NCI-H2081 (cell line): ENCODE measurements around the gene ARHGAP22.

Experiments
- DNase-seq, 2 experiments: peaks; one replicate each; lab custom pipeline; 2025; lab: John Stamatoyannopoulos, UW

Gene ARHGAP22

DNA sequence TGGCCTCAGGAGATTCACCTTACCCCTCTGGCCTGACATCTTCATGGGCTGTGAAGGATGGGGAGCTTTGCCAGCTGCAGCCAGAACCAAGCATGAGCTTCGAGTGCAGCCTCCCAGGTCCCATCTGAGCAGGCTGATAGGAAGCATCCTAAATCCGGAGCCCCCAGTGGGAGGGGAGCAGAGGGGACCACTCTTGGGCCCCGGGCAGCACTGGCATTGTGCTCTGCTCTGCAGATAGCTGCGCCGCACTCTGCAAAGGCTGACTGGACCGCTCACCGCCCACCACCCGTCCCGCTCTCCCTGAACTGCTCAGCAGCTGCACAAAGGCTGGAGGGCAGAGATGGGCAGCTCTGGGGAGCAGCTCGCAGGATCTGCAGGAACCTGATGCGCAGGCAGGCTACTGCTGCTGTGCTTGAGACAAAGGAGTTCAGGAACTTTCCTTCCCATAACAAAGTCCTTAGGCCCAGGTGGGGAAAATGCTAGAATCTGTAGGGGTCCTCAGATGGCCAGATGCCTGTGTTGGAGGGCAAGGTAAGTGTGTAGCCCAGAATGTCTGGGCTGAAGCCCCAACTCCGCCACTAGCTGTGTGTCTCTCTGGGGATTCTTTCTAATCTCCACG, 51.8 kb downstream of the ARHGAP22 start:
- DNase-seq = no peak

DNA sequence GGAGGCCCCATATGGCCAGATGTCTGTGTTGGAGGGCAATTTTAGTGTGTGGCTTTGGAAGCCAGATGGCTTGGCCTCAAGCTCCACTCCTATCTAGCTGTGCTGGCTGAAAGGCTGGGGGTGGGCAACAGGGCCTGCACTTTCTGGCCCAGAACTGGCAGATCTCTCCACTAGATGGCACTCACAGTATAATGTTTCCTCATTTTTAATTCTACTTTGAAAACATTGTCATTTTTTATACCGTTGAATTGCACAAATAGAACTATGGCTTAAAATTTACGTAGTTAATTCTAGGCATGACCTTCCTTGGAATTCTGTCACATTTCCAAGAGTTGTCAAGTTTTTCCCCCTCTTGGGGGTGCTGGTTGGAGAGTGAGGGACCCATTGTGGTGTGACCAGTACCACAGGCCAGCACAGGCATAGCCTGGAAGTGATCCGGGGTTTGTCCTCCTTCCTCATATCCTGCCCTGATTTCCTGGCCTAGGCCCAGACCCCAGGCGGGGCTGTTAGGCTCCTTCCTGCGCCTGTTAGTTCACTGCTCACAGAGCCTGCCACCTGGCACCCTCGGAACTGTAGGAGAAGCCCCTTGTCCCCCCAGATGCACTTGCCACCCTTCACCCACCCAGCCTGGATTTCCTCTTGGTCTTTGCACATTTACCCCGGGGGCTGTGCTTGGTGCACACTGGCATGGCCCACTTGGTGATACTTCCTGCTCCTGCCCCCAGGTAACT, 52.8 kb downstream of the ARHGAP22 start:
- peak; percentile 12 to 13 for DNase-seq

DNA sequence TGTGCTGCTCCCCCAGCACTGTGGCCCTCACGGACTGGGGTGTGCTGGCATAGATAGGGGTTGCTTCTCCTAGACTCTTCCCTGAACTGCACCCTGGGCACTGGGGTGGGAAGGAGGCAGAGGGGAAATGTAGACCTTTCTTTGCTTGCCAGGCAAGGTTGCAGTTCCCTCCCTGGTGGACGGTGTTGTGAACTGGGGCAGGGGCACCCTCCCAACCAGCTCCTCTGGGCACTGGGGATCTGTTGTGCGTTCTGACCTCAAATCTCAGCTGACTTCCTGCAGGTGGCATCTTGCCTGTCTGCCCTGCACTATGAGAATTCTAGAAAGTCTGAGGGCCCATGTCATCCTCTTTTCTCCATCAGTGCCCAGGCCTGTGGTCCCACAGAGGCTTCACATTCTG, 53.9 kb downstream of the ARHGAP22 start:
- DNase-seq = no peak

- DNase-seq = no peak
Measured at GRCh38 chr10:48550071-48550691, 54.7 kb downstream of the ARHGAP22 start.

DNA sequence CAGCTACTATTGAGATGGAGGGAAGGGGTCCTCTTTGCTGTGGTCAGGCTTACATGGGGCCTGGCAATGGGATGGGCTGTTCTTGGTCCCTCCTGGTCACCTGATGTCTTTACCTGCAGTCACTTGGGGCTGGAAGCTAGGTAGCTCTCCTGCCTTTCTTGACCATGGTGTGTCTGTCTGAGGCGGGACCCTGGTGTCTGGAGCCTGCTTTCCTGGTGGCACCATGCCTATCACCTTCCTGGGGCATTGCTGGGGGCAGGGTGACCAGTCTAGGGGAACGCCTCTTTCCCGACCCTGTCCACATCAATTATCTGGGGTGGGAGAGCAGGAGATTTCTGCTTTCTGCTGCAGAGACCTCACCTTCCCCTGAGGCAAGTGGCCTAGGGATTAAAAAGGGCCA, 55.6 kb downstream of the ARHGAP22 start:
- DNase-seq = no peak

DNA sequence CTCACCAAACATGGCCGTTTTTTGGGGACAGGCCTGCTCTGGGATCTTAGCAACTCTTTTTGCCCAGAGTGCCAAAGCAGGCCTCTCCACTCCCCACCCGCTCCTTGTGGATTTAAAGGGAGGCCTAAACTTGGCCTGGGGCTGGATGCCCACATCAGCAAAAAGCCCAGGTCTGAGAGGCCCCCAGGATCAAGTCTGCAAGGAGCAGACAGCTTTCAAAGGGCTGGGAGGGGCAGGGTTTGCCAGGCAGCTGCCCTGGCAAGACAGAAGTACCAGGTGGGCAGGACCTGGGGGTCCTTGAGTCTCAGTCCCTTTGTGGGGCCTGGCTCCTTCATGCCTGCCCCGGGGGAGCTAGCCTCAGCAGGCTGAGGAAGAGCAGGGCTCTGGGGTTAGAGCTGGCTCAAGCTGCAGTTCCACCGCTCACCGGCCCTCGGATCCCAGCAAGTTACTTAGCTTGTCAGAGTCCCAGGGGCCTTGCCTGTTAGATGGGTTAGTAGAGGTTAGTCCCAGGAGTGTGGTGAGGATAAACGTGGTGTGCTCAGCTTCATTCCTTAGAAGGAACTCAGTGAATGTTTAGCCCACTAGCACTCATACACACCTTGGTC, 56.2 kb downstream of the ARHGAP22 start:
- DNase-seq = no peak

GRCh38 chr10:48547981-48548380, 56.9 kb downstream of the ARHGAP22 start:
- no peak for DNase-seq

GRCh38 chr10:48547061-48547895, 57.6 kb downstream of the ARHGAP22 start:
- DNase-seq = no peak

- no peak for DNase-seq
Measured at GRCh38 chr10:48545462-48546145, 59.3 kb downstream of the ARHGAP22 start.

DNA sequence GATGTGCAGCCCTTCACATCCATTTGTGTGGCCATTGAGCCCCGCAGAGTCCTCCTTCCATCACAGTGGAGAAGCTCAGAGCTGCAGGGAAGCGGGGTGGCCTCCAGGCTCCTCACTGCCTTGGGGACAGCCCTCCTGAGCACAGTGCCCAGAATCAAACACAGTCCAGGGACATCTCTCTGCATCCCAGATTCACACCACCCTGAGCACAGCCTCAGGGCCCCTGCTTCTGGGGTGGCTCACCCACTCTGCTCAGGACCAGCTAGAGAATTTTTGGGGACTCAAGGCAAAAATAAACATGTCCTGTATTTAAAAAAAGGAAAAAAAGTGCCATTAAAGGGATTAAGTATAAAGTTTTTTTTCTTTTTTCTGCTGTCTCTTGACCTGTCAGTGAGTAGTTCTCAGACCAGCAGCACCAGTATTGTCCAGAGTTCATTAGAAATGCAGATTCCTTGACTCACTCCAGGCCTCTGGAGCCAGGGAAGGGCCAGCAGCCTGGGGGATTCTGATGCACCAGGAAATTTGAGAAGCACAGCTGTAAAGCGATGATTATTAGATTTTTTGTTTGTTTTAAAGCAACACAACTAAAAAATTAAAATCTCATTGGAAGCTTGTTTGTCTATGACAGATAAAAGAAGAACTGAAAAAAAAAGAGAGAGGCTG, 61.6 kb downstream of the ARHGAP22 start:
- no peak for DNase-seq

GRCh38 chr10:48542471-48543181, 62.2 kb downstream of the ARHGAP22 start:
- no peak for DNase-seq

GRCh38 chr10:48541144-48541795, 63.6 kb downstream of the ARHGAP22 start:
- DNase-seq = no peak

DNA sequence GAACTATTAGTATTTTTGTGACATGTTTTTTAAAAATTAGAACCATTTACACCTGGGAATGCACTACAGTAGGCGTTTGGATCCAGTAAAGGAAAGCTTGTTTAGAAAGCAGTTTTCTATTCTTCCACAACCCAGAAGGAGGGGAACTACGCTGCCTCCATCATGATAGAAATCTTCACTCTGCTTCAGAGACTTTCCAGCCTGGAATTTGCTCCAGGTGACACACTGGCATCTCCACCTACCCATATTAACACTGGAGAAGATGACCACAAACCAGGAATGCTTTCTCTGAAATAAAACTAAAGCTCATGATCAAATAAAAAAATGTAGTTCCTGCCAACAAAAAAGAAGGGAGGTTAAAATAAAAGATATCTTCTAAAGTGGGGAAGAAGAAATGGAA, 66.3 kb downstream of the ARHGAP22 start:
- DNase-seq = no peak

GRCh38 chr10:48536916-48537890, 67.7 kb downstream of the ARHGAP22 start:
- DNase-seq = no peak

DNA sequence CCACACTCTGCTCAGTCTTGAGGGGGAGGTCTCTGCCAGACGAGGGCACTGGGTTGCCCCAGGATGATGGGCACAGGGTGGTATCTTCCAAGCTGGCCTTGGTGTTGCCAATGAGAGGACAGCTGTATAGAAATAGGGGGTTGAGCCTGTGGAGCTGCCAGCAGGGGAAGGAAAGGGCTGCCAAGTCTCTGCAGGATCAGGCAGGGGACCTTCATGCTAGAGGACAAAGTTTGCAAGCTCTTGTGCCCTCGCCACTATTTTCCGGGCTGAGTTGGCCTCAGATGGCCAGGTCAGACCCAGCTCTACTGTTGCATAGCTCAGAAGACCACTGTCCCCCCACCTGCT, 68.7 kb downstream of the ARHGAP22 start:
- DNase-seq = no peak

GRCh38 chr10:48535416-48536155, 69.3 kb downstream of the ARHGAP22 start:
- no peak for DNase-seq

DNA sequence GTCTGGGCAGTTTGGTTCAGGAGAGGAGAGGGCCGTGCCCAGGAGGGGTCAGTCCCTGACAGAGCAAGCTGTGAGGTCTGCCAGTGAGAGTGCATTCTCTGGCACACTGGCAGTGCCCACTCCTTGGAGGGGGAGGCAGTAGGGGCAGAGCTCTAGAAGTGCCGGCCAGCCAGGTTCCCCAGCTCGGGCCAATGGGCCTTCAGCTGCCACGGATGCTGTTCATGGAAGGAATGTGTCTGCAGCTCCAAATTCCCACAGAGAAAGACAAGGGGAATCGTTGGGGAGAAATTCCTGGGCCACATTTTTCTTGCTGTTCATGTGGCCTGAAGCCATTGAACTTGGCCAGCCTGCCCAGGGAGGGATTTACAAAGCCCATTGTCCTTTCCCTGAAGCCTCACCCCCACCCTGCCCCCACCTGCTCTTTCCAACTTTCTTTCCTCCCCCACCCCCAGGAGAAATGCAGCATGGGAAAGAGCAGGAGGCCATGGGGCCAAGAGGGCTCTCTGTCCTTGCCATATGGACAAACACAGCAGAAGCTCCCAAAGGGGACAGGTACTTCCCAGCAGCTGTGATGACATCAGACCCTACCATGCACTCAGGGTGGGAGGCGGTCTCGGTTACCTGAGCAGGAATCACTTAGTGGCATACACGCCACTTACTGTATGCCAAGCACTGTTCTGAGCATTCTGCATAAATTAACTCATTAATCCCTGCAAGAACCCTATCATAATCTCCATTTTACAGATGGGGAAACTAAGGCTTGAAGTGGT, 70.7 kb downstream of the ARHGAP22 start:
- DNase-seq = no peak
